B cell (primary cell): ENCODE results near the gene CPNE1. TPM values are rescaled to one million over a fixed set of nuclear protein-coding genes. Genes with fewer than 3 reads are reported as not detected.

Source experiments
- ATAC-seq: fragments of 200-7000 bp; cut with Tn5 transposase; one replicate; pipeline ENCODE4 v1.10.0; 2021; ENCODE audit warnings: low read depth, mild to moderate bottlenecking, moderate number of reproducible peaks, moderate library complexity
- CTCF ChIA-PET: fragments of 350-600 bp; sonication (Branson Sonifier 250); formaldehyde crosslinking; loops from one replicate; lab custom pipeline; 2021; ENCODE audit warnings: antibody characterized with exemption, inconsistent platforms; lab: Charles Lee
- POLR2A ChIA-PET: fragments of 350-600 bp; sonication (Branson Sonifier 250); formaldehyde crosslinking; loops from one replicate; lab custom pipeline; 2021; ENCODE audit warnings: antibody characterized with exemption; lab: Charles Lee
- DNase-seq: peaks from one replicate; pipeline ENCODE4 v3.0.0; 2013
- H2AFZ ChIP-seq: 2 replicates; pipeline ENCODE4 v1.6.1; 2012; ENCODE audit warnings: mild to moderate bottlenecking, low read depth, low read length; ENCODE audit not compliant: insufficient read depth, poor library complexity, severe bottlenecking
- H3K27ac ChIP-seq, 2 donors: 1 replicate in 1 of 2; 2 replicates in 1 of 2; pipeline ENCODE4 v1.5.1; 2012 to 2013; ENCODE audit warnings: low read length in 2 of 2, mild to moderate bottlenecking in 2 of 2, moderate library complexity in 1 of 2
- H3K27me3 ChIP-seq, 4 experiments: fragments of 200-600 bp in 1 of 4; sonication (generic) in 1 of 4; replicated peaks in 1 of 4; 1 replicate in 2 of 4; 2 replicates in 2 of 4; pipeline versions ENCODE4 v1.6.1 to v1.7.0; 2013 to 2016; ENCODE audit warnings: low read length in 3 of 4, mild to moderate bottlenecking in 2 of 4, mixed read lengths in 1 of 4, moderate library complexity in 1 of 4; ENCODE audit not compliant: insufficient read depth in 4 of 4, control insufficient read depth in 3 of 4; ENCODE audit errors: control extremely low read depth in 1 of 4
- H3K36me3 ChIP-seq, 2 experiments: replicated peaks in 1 of 2; 1 replicate in 1 of 2; 2 replicates in 1 of 2; pipeline versions ENCODE4 v1.6.1 to v1.7.1; 2013; ENCODE audit warnings: low read length in 1 of 2; ENCODE audit not compliant: insufficient read depth in 2 of 2, control insufficient read depth in 1 of 2; ENCODE audit errors: control extremely low read depth in 1 of 2, extremely low read depth in 1 of 2
- H3K4me1 ChIP-seq, 2 donors: fragments of 200-600 bp in 1 of 2; sonication (generic) in 1 of 2; 1 replicate in 1 of 2; 2 replicates in 1 of 2; pipeline versions ENCODE4 v1.5.1 to v1.6.1; 2013 to 2017; ENCODE audit warnings: low read length in 2 of 2; ENCODE audit not compliant: control insufficient read depth in 2 of 2, insufficient read depth in 2 of 2
- H3K4me2 ChIP-seq: replicated peaks from 2 replicates; pipeline ENCODE3; 2012; ENCODE audit warnings: mild to moderate bottlenecking, low read depth, low read length; ENCODE audit not compliant: poor library complexity, severe bottlenecking
- H3K4me3 ChIP-seq, 5 experiments: fragments of 200-600 bp in 1 of 5; sonication (generic) in 1 of 5; 1 replicate in 3 of 5; 2 replicates in 2 of 5; pipeline versions ENCODE4 v1.5.1 to v1.7.0; 2011 to 2016; ENCODE audit warnings: low read length in 4 of 5, mild to moderate bottlenecking in 4 of 5, low read depth in 2 of 5, control low read depth in 1 of 5, moderate library complexity in 1 of 5; ENCODE audit not compliant: insufficient read depth in 1 of 5; ENCODE audit errors: control extremely low read depth in 1 of 5, extremely low read depth in 1 of 5
- H3K79me2 ChIP-seq: fragments of 200-600 bp; sonication (generic); one replicate; pipeline ENCODE4 v1.6.0; 2016; ENCODE audit warnings: low read length; ENCODE audit not compliant: control insufficient read depth, insufficient read depth
- H3K9ac ChIP-seq: fragments of 200-600 bp; sonication (generic); 2 replicates; pipeline ENCODE4 v1.6.1; 2017; ENCODE audit warnings: mild to moderate bottlenecking, low read length, moderate library complexity
- H3K9me3 ChIP-seq, 3 donors: one replicate each; pipeline versions ENCODE4 v1.6.1 to v1.7.1; 2013; ENCODE audit warnings: low read length in 2 of 3; ENCODE audit not compliant: control insufficient read depth in 2 of 3, insufficient read depth in 1 of 3; ENCODE audit errors: control extremely low read depth in 1 of 3
- H4K20me1 ChIP-seq: 2 replicates; pipeline ENCODE4 v1.6.0; 2012; ENCODE audit warnings: mild to moderate bottlenecking, low read length; ENCODE audit not compliant: insufficient read depth, control insufficient read depth, poor library complexity, severe bottlenecking
- H3K27ac Mint-ChIP-seq: one replicate; pipeline ENCODE4 v1.8.0; 2021; ENCODE audit warnings: mixed read lengths
- H3K27me3 Mint-ChIP-seq: one replicate; pipeline ENCODE4 v1.8.0; 2021; ENCODE audit warnings: mixed read lengths
- H3K4me1 Mint-ChIP-seq: one replicate; pipeline ENCODE4 v1.8.0; 2021; ENCODE audit warnings: mixed read lengths
- H3K4me3 Mint-ChIP-seq: one replicate; pipeline ENCODE4 v1.8.0; 2021; ENCODE audit warnings: mixed read lengths
- H3K9me3 Mint-ChIP-seq: one replicate; pipeline ENCODE4 v1.8.0; 2022; ENCODE audit warnings: mixed read lengths; ENCODE audit not compliant: insufficient read depth
- CTCF ChIP-seq: fragments of 200-600 bp; IDR thresholded peaks from one replicate; pipeline ENCODE4 v1.8.0; 2022; ENCODE audit warnings: antibody characterized with exemption, mild to moderate bottlenecking
- EZH2 ChIP-seq: IDR thresholded peaks from 2 replicates; pipeline ENCODE4 v1.6.1; 2012; ENCODE audit warnings: borderline replicate concordance, low read depth, mild to moderate bottlenecking, moderate library complexity, low read length; ENCODE audit not compliant: insufficient read depth, poor library complexity, severe bottlenecking
- WGBS: methylation state at CpG from one replicate; pipeline ENCODE4 v1.1.5; 2013; ENCODE audit warnings: missing lambda C conversion rate; ENCODE audit not compliant: insufficient coverage; 5-methylcytosine and 5-hydroxymethylcytosine counted together
- intact Hi-C: fragments of 100-400 bp; cut with micrococcal nuclease; formaldehyde crosslinking; loops from one replicate; pipeline ENCODE4 v1.10.0; 2022
- polyA plus RNA-seq: library from polyadenylated mRNA; depleted of rRNA; stranded (reverse); fragments of >200 nt; gene quantifications from 2 replicates; pipeline ENCODE4 v1.2.3, GENCODE V29; 2012
- total RNA-seq, 2 donors: library from RNA; stranded (reverse); fragments of 120-200 nt in 1 of 2; gene quantifications; 1 replicate in 1 of 2; 2 replicates in 1 of 2; pipeline versions ENCODE4 v1.2.3 to v1.2.4, GENCODE V29; 2013 to 2022

The CPNE1 gene
- total and polyA plus RNA-seq, 2 donors (not counting 1 experiment from before 2014, with no cell fraction given) = 321 to 323 TPM

DNA sequence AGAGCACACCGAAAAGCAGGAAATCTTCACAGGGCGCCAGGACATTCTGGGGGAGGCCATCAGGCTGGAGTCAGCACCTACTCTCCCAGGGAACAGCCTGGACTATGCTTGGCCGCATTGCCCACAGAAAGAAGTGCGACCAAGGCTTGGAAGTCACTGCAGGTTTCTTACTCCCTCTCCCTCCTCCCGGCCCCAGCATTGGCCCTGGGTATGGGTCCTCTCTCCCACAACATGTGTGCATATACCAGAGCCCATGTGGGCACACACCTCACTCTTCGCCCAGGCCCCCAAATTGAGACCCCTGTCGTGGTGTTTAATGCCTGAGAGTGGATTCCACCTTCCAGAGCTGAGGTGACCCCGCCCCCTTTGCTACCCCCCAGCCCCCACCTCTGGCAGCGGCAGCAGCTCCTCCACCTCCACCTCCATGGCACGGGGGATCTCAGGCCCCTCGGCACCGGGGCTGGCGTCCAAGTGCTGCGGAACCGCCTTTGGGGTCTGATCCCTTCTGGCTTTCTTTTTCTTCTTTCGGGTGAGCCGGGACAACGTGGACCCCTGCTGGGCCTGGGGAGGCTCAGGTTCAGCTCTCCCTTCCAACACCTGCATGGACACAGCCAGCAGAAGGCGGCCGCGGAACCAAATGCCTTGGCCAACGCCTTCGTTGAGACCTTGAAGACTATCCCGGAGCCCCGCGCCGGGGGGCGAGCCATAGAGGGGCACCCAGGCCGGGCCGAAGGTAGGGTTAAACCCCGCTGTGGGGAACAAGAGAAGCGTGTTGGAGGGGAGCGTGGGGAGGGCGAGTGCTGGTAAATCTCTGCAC lies 64.3 kb downstream of the CPNE1 start:
- Mint-ChIP-seq H3K9me3 (no peaks in the 10 kb centered on the region), H3K27me3 (peaks cover 44% of the 10 kb centered on the region), H3K4me1 (peaks cover 12% of the 10 kb centered on the region), H3K27ac (no peak overlapping the region), H3K4me3 (peak overlapping the region; percentile 89)
- H3K4me2 ChIP-seq = peak overlapping the region; percentile 98
- H3K27me3 ChIP-seq = peaks cover 0 to 40% (median 15%) of the 10 kb centered on the region in 4 experiments
- ChIA-PET POLR2A (interaction anchor here (0.6 to 1.5 kb wide), 2 partner anchors 20 to 72 kb away, joined by 3 to 4 read pairs; no protein-coding TSS in a partner anchor), CTCF (interaction anchor here (0.6 to 1.9 kb wide), 13 partner anchors 16 to 285 kb away, joined by 3 to 20 read pairs (median 4); partner anchors contain the start of genes NFS1, ROMO1 and SPAG4)
- TF ChIP-seq CTCF = no peak
- TF ChIP-seq EZH2 = no peak
- H2AFZ ChIP-seq = peak overlapping the region; percentile 82
- intact Hi-C loops = loop anchor here (5.0 kb wide), 1 partner anchor 97 kb away; the partner anchor contains the start of genes NFS1 and ROMO1
- DNase-seq (no peak), ATAC-seq (peak; percentile 5)
- no peaks in the 10 kb centered on the region for H3K79me2 ChIP-seq
- H3K36me3 ChIP-seq = no peaks in the 10 kb centered on the region
- WGBS = 32% methylated on average over 27 of the region's 34 CpGs
- H4K20me1 ChIP-seq = no peaks in the 10 kb centered on the region
- peak overlapping the region; percentile 75 for H3K9ac ChIP-seq
- H3K9me3 ChIP-seq = peaks cover 0 to 6% (median 0%) of the 10 kb centered on the region in 3 donors
- H3K27ac ChIP-seq = no peak overlapping the region
- H3K4me3 ChIP-seq = peak overlapping the region in 4 of 5 experiments; percentile 40 to 77 (median 58)
- H3K4me1 ChIP-seq = peaks cover 16 to 17% of the 10 kb centered on the region in 2 donors

DNA sequence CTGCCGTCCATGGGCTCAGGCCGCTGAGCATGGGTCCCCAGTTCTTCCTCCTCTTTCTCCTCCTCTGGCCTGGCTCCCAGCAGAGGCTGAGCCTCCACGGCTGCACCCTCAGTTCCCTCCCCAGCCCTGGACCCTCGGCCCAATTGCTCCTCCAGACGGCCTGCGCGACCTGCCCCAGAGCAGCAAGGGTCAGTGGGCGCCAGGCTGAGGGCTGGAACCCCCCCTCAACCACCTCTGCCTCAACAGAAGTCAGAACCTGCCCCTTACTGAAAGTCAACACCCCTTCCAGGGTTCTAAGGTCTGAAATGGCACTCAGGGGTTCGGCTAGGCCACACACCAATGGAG lies 65.0 kb downstream of the CPNE1 start:
- ATAC-seq = no peak
- Mint-ChIP-seq H3K4me1 (peaks cover 12% of the 10 kb centered on the region), H3K9me3 (no peaks in the 10 kb centered on the region), H3K27ac (no peak overlapping the region), H3K4me3 (no peak overlapping the region), H3K27me3 (peaks cover 44% of the 10 kb centered on the region)
- no peaks in the 10 kb centered on the region for H3K79me2 ChIP-seq
- 95% methylated on average over 9 of the region's 9 CpGs for WGBS
- H3K36me3 ChIP-seq = no peaks in the 10 kb centered on the region
- H4K20me1 ChIP-seq = no peaks in the 10 kb centered on the region
- no peak for DNase-seq
- TF ChIP-seq CTCF (no peak), EZH2 (no peak)
- intact Hi-C loops = loop anchor here (5.0 kb wide), 1 partner anchor 98 kb away; the partner anchor contains the start of genes NFS1 and ROMO1
- peaks cover 0 to 6% (median 0%) of the 10 kb centered on the region in 3 donors for H3K9me3 ChIP-seq
- H2AFZ ChIP-seq = no peak overlapping the region
- H3K4me2 ChIP-seq = no peak overlapping the region
- CTCF ChIA-PET = interaction anchor here (0.9 kb wide), 1 partner anchor 20 kb away, joined by 3 read pairs; no protein-coding TSS in a partner anchor
- H3K9ac ChIP-seq = no peak overlapping the region
- H3K27me3 ChIP-seq = peaks cover 0 to 40% (median 15%) of the 10 kb centered on the region in 4 experiments
- peaks cover 16 to 17% of the 10 kb centered on the region in 2 donors for H3K4me1 ChIP-seq
- H3K27ac ChIP-seq = no peak overlapping the region
- H3K4me3 ChIP-seq = no peak overlapping the region
- POLR2A ChIA-PET = no interaction called here
